Heart left ventricle (tissue), 13 donors: ENCODE results near the gene INTS2.

Experiments used
- POLR2A ChIP-seq, 2 donors: fragments of 450-650 bp; IDR thresholded peaks; one replicate each; pipeline ENCODE4 v1.6.1; 2017; ENCODE audit warnings: antibody characterized with exemption in 2 of 2, mild to moderate bottlenecking in 2 of 2, moderate library complexity in 2 of 2
- TF ChIP-seq, protein P1 (sequence below), 12 donors: fragments of 200-600 bp; sonication (generic) in 4 of 12; IDR thresholded peaks; one replicate each; pipeline versions ENCODE4 v1.5.0 to v1.8.0; 2018 to 2022; ENCODE audit warnings: antibody characterized with exemption in 12 of 12, mild to moderate bottlenecking in 5 of 12
- donor health status: ischemic (EF 13 %, LVEDD 7.1; RV severe dilation, severe dysfunction).
- donor health status: DM: no; HTN: yes; CAD: no.
- donor health status: DM: no; HTN: no; CAD: no.
- donor health status: ischemic (EF 25% LVEDD 6.9; RV normal size, moderate dysfunction).
- donor health status: ischemic (EF 25% LVEDD 5.7; RV mildly dilated, moderate dysfunction).
- donor health status: ischemic (EF 35%, LVEDD 5.7; RV mildly dilated, moderate dysfunction).
- donor health status: nonischemic (EF 11% LVEDD 7.7; RV severe dilation, severe dysfunction).
- donor health status: DM: yes; HTN: yes; CAD: no.
- donor health status: PGD.
- donor health status: ischemic (EF 29% LVEDD 5.4; RV normal size, mild dysfunction).
- donor health status: nonischemic (EF 23%, LVEDD 6.1; RV moderate dilation, normal function).

GRCh38 chr17:61856035-61856434 is 71.7 kb downstream of the INTS2 start:
- TF ChIP-seq, protein P1, sequence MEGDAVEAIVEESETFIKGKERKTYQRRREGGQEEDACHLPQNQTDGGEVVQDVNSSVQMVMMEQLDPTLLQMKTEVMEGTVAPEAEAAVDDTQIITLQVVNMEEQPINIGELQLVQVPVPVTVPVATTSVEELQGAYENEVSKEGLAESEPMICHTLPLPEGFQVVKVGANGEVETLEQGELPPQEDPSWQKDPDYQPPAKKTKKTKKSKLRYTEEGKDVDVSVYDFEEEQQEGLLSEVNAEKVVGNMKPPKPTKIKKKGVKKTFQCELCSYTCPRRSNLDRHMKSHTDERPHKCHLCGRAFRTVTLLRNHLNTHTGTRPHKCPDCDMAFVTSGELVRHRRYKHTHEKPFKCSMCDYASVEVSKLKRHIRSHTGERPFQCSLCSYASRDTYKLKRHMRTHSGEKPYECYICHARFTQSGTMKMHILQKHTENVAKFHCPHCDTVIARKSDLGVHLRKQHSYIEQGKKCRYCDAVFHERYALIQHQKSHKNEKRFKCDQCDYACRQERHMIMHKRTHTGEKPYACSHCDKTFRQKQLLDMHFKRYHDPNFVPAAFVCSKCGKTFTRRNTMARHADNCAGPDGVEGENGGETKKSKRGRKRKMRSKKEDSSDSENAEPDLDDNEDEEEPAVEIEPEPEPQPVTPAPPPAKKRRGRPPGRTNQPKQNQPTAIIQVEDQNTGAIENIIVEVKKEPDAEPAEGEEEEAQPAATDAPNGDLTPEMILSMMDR (IDR thresholded peaks at IDR 0.05) = no peak
- TF ChIP-seq POLR2A (IDR thresholded peaks at IDR 0.05) = no peak
